Measurements from ENCODE around the gene COX7B2. TPM values are rescaled to one million over a fixed set of nuclear protein-coding genes. Genes with fewer than 3 reads are reported as not detected.

The COX7B2 gene
- total and polyA plus RNA-seq, 4 donors = not detected

GRCh38 chr4:46850026-46850425, 59.0 kb downstream of the COX7B2 start:
- Histone ChIP-seq H3K9me3 (ENCODE audit: control insufficient read depth in 4 of 4, low read length in 3 of 4) (no peaks in the 10 kb centered on the region), H3K36me3 (ENCODE audit: control insufficient read depth in 4 of 4, insufficient read depth in 3 of 4, low read depth in 1 of 4, low read length in 3 of 4) (no peaks in the 10 kb centered on the region), H3K4me1 (ENCODE audit: control insufficient read depth in 4 of 4, insufficient read depth in 4 of 4, low read length in 3 of 4) (no peaks in the 10 kb centered on the region), H3K4me3 (ENCODE audit: low read depth in 1 of 3, low read length in 3 of 3) (no peak overlapping the region), H3K27ac (ENCODE audit: low read depth in 1 of 2, low read length in 2 of 2) (no peak overlapping the region), H3K27me3 (ENCODE audit: control insufficient read depth in 4 of 4, insufficient read depth in 4 of 4, low read length in 3 of 4) (no peaks in the 10 kb centered on the region), H3K9ac (ENCODE audit: low read depth in 1 of 2, low read length in 2 of 2) (no peak overlapping the region)
- WGBS = 94% methylated on average over 1 of the region's 1 CpG
- TF ChIP-seq ZBTB33 (IDR thresholded peaks at IDR 0.05) (no peak), NR2F2 (IDR thresholded peaks at IDR 0.05) (no peak), SP1 (IDR thresholded peaks at IDR 0.05) (no peak), HNF4A (conservative IDR thresholded peaks at IDR 0.05) (no peak), JUND (IDR thresholded peaks at IDR 0.05) (no peak), FOXA1 (IDR thresholded peaks at IDR 0.05) (no peak), RXRA (IDR thresholded peaks at IDR 0.05) (no peak), HNF4G (IDR thresholded peaks at IDR 0.05) (no peak)
- no peak for DNase-seq (ENCODE audit: low spot score)

GRCh38 chr4:46844325-46844917, 64.6 kb downstream of the COX7B2 start:
- TF ChIP-seq CTCF (IDR thresholded peaks at IDR 0.05; ENCODE audit: low read depth, low read length, missing input control) = peak; percentile 65
- TF ChIP-seq TAF1 (conservative IDR thresholded peaks at IDR 0.05) = no peak
- peak; percentile 79 to 84 for TF ChIP-seq RAD21 (IDR thresholded peaks at IDR 0.05)
- peaks cover 0 to 3% (median 0%) of the 10 kb centered on the region in 4 donors for H3K4me1 ChIP-seq (ENCODE audit: control insufficient read depth in 4 of 4, insufficient read depth in 4 of 4, low read length in 3 of 4)
- no peaks in the 10 kb centered on the region for H3K9me3 ChIP-seq (ENCODE audit: control insufficient read depth in 4 of 4, low read length in 3 of 4)
- H3K27ac ChIP-seq (ENCODE audit: low read depth in 1 of 2, low read length in 2 of 2) = no peak overlapping the region
- H3K9ac ChIP-seq (ENCODE audit: low read depth in 1 of 2, low read length in 2 of 2) = no peak overlapping the region
- DNase-seq (ENCODE audit: low spot score) = peak; percentile 60
- no peak overlapping the region for H3K4me3 ChIP-seq (ENCODE audit: low read depth in 1 of 3, low read length in 3 of 3)
- whole genome bisulfite sequencing = 4% methylated on average over 8 of the region's 8 CpGs
- no peaks in the 10 kb centered on the region for H3K36me3 ChIP-seq (ENCODE audit: control insufficient read depth in 4 of 4, insufficient read depth in 3 of 4, low read depth in 1 of 4, low read length in 3 of 4)
- H3K27me3 ChIP-seq (ENCODE audit: control insufficient read depth in 4 of 4, insufficient read depth in 4 of 4, low read length in 3 of 4) = no peaks in the 10 kb centered on the region

GRCh38 chr4:46839128-46839527, 69.9 kb downstream of the COX7B2 start:
- Histone ChIP-seq H3K27me3 (ENCODE audit: control insufficient read depth in 4 of 4, insufficient read depth in 4 of 4, low read length in 3 of 4) (no peaks in the 10 kb centered on the region), H3K4me3 (ENCODE audit: low read depth in 1 of 3, low read length in 3 of 3) (no peak overlapping the region), H3K4me1 (ENCODE audit: control insufficient read depth in 4 of 4, insufficient read depth in 4 of 4, low read length in 3 of 4) (peaks cover 0 to 18% (median 2%) of the 10 kb centered on the region in 4 donors), H3K9me3 (ENCODE audit: control insufficient read depth in 4 of 4, low read length in 3 of 4) (no peaks in the 10 kb centered on the region), H3K36me3 (ENCODE audit: control insufficient read depth in 4 of 4, insufficient read depth in 3 of 4, low read depth in 1 of 4, low read length in 3 of 4) (no peaks in the 10 kb centered on the region), H3K27ac (ENCODE audit: low read depth in 1 of 2, low read length in 2 of 2) (no peak overlapping the region), H3K9ac (ENCODE audit: low read depth in 1 of 2, low read length in 2 of 2) (no peak overlapping the region)
- 81% methylated on average over 1 of the region's 1 CpG for WGBS
- DNase-seq (ENCODE audit: low spot score) = no peak
- no peak for TF ChIP-seq JUND (IDR thresholded peaks at IDR 0.05)
- no peak for TF ChIP-seq HNF4A (conservative IDR thresholded peaks at IDR 0.05)
- TF ChIP-seq NR2F2 (IDR thresholded peaks at IDR 0.05) = no peak
- no peak for TF ChIP-seq FOXA1 (IDR thresholded peaks at IDR 0.05)
- no peak for TF ChIP-seq CTCF (IDR thresholded peaks at IDR 0.05; ENCODE audit: low read depth, low read length, missing input control)
- no peak for TF ChIP-seq YY1 (IDR thresholded peaks at IDR 0.05)
- TF ChIP-seq REST (IDR thresholded peaks at IDR 0.05) = no peak
- TF ChIP-seq MAX (IDR thresholded peaks at IDR 0.05) = no peak
- no peak for TF ChIP-seq GABPA (IDR thresholded peaks at IDR 0.05 in 1 of 2, conservative IDR thresholded peaks at IDR 0.05 in 1 of 2)
- TF ChIP-seq ZBTB33 (IDR thresholded peaks at IDR 0.05) = no peak

Data from liver (tissue), 9 donors.